Sigmoid colon (tissue), 4 donors: ENCODE measurements around the gene PRR19.

Experiments
- EP300 ChIP-seq, 4 donors: sonication (generic); formaldehyde crosslinking; IDR thresholded peaks; one replicate each; pipeline ENCODE4 v1.6.1; 2017; ENCODE audit warnings: antibody characterized with exemption in 4 of 4
- TF ChIP-seq, protein P1 (sequence below), 4 experiments: fragments of 450-650 bp in 3 of 4; fragments of 200-600 bp in 1 of 4; IDR thresholded peaks; one replicate each; pipeline ENCODE4 v1.5.1; 2016 to 2019; ENCODE audit warnings: antibody characterized with exemption in 4 of 4, mild to moderate bottlenecking in 3 of 4, moderate library complexity in 2 of 4

- TF ChIP-seq, protein P1, sequence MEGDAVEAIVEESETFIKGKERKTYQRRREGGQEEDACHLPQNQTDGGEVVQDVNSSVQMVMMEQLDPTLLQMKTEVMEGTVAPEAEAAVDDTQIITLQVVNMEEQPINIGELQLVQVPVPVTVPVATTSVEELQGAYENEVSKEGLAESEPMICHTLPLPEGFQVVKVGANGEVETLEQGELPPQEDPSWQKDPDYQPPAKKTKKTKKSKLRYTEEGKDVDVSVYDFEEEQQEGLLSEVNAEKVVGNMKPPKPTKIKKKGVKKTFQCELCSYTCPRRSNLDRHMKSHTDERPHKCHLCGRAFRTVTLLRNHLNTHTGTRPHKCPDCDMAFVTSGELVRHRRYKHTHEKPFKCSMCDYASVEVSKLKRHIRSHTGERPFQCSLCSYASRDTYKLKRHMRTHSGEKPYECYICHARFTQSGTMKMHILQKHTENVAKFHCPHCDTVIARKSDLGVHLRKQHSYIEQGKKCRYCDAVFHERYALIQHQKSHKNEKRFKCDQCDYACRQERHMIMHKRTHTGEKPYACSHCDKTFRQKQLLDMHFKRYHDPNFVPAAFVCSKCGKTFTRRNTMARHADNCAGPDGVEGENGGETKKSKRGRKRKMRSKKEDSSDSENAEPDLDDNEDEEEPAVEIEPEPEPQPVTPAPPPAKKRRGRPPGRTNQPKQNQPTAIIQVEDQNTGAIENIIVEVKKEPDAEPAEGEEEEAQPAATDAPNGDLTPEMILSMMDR (IDR thresholded peaks at IDR 0.05) = no peak
- no peak for TF ChIP-seq EP300 (IDR thresholded peaks at IDR 0.05)
Observed at GRCh38 chr19:42343344-42344110, 41.6 kb downstream of the PRR19 start.
